ENCODE measurements around the gene UMPS.

UMPS gene

GRCh38 chr3:124730129-124730940 is at the start of gene UMPS:
UMPS (plus strand) TSS chr3:124730452; CDS start chr3:124730472, 20 bp downstream.
- peak; percentile 92 for DNase-seq (ENCODE audit: low spot score)

GRCh38 chr3:124680521-124680920 is 49.7 kb upstream of the UMPS start:
- DNase-seq (ENCODE audit: low spot score): no peak

GRCh38 chr3:124682263-124682662 is 48.0 kb upstream of the UMPS start:
- no peak for DNase-seq (ENCODE audit: low spot score)

- no peak for DNase-seq (ENCODE audit: low spot score)
Observed at GRCh38 chr3:124684459-124684858, 45.8 kb upstream of the UMPS start.

GRCh38 chr3:124685067-124685466 is 45.2 kb upstream of the UMPS start:
- no peak for DNase-seq (ENCODE audit: low spot score)

- no peak for DNase-seq (ENCODE audit: low spot score)
Observed at GRCh38 chr3:124685481-124685880, 44.8 kb upstream of the UMPS start.

GRCh38 chr3:124686028-124686670 is 44.1 kb upstream of the UMPS start:
- DNase-seq (ENCODE audit: low spot score): no peak

GRCh38 chr3:124688581-124689454 is 41.4 kb upstream of the UMPS start:
- DNase-seq (ENCODE audit: low spot score): peak; percentile 88

- DNase-seq (ENCODE audit: low spot score): no peak
Observed at GRCh38 chr3:124691599-124691998, 38.7 kb upstream of the UMPS start.

GRCh38 chr3:124694486-124694885 is 35.8 kb upstream of the UMPS start:
- no peak for DNase-seq (ENCODE audit: low spot score)

GRCh38 chr3:124695369-124695768 is 34.9 kb upstream of the UMPS start:
- no peak for DNase-seq (ENCODE audit: low spot score)

GRCh38 chr3:124696006-124696405 is 34.2 kb upstream of the UMPS start:
- DNase-seq (ENCODE audit: low spot score): no peak

GRCh38 chr3:124697302-124697701 is 33.0 kb upstream of the UMPS start:
- DNase-seq (ENCODE audit: low spot score): no peak

- no peak for DNase-seq (ENCODE audit: low spot score)
Observed at GRCh38 chr3:124698030-124698770, 32.1 kb upstream of the UMPS start.

GRCh38 chr3:124699051-124699450 is 31.2 kb upstream of the UMPS start:
- DNase-seq (ENCODE audit: low spot score): no peak

GRCh38 chr3:124699686-124700396 is 30.4 kb upstream of the UMPS start:
- no peak for DNase-seq (ENCODE audit: low spot score)

- DNase-seq (ENCODE audit: low spot score): no peak
Observed at GRCh38 chr3:124700880-124701684, 29.2 kb upstream of the UMPS start.

GRCh38 chr3:124701687-124702086 is 28.6 kb upstream of the UMPS start:
- peak; percentile 54 for DNase-seq (ENCODE audit: low spot score)

GRCh38 chr3:124702950-124703349 is 27.3 kb upstream of the UMPS start:
- no peak for DNase-seq (ENCODE audit: low spot score)

- DNase-seq (ENCODE audit: low spot score): no peak
Observed at GRCh38 chr3:124705552-124705951, 24.7 kb upstream of the UMPS start.
